ENCODE measurements around the gene RIMBP2. TPM values are rescaled to one million over a fixed set of nuclear protein-coding genes. Genes with fewer than 3 reads are reported as not detected.

The RIMBP2 gene
- total RNA-seq, 5 donors from 2014 or later (not counting 1 experiment from before 2014, with no cell fraction given), result 0.10 to 0.38 TPM; not detected in 3

DNA sequence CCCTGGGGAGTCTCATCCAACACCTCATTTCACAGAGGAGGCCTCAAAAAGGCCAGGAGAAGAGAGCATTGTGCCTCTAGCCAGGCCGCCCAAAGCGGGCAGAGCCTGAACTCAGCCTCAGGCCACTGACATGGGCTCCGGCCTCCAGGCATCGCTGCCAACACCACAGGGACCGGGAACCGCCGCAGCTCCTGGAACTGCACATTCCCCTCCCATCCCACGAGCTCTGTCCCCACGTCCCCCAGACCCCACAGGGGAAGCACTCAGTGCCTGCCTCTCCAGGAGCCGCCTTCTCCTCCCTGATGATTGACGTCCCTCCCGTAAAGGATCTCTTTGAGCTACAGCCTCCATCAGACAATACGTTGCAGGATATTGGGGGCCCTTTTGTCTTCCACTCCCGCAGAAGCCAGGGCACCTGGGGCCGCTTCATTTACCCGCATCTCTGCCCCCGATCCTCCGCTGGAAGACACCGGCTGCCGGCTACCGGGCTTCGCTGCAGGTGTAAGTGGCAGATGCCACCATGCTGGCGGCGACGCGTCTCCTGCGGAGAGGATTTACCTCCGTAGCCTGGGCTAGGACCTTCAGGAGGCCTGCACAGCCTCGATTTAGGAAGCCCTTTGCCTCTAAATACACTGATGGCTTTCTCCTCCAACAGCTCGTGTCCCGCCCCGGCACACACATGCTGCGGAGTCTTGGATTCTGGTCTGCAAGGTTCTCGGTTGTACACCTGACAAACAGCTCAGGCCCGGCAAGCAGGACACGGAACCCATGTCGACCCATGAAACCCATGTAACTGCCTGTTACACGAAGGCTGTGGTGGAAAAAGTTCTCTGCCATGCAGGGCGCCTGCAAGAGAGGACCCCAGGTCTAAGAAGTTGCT is 104.8 kb downstream of the RIMBP2 start:
- Mint-ChIP-seq H3K9me3 (no peaks in the 10 kb centered on the region), H3K27ac (no peak overlapping the region), H3K27me3 (peaks cover 0 to 4% of the 10 kb centered on the region in 2 donors), H3K4me3 (no peak overlapping the region), H3K36me3 (no peaks in the 10 kb centered on the region), H3K4me1 (no peaks in the 10 kb centered on the region)
- peaks cover 0 to 5% of the 10 kb centered on the region in 2 experiments for H3K27me3 ChIP-seq (replicated peaks in 1 of 2; ENCODE audit: control insufficient read depth in 2 of 2, extremely low read depth in 1 of 2, insufficient read depth in 2 of 2, low read length in 1 of 2)
- H3K4me1 ChIP-seq (ENCODE audit: control insufficient read depth in 1 of 2, extremely low read depth in 1 of 2, insufficient read depth in 2 of 2, low read length in 2 of 2), result no peaks in the 10 kb centered on the region
- WGBS (ENCODE audit: insufficient coverage), result 90% methylated on average over 35 of the region's 39 CpGs
- H3K9me3 ChIP-seq, result no peaks in the 10 kb centered on the region
- no peak for DNase-seq
- no peak overlapping the region for H3K27ac ChIP-seq (ENCODE audit: low read length)
- POLR2A ChIA-PET, result no interaction called here
- CTCF ChIA-PET, result no interaction called here
- ATAC-seq (replicated peaks in 1 of 4), result no peak
- H3K4me3 ChIP-seq (ENCODE audit: control insufficient read depth in 1 of 2, extremely low read depth in 1 of 2, low read length in 1 of 2), result no peak overlapping the region
- H3K36me3 ChIP-seq (ENCODE audit: control insufficient read depth in 2 of 2, extremely low read depth in 1 of 2, insufficient read depth in 1 of 2, low read length in 1 of 2), result no peaks in the 10 kb centered on the region

DNA sequence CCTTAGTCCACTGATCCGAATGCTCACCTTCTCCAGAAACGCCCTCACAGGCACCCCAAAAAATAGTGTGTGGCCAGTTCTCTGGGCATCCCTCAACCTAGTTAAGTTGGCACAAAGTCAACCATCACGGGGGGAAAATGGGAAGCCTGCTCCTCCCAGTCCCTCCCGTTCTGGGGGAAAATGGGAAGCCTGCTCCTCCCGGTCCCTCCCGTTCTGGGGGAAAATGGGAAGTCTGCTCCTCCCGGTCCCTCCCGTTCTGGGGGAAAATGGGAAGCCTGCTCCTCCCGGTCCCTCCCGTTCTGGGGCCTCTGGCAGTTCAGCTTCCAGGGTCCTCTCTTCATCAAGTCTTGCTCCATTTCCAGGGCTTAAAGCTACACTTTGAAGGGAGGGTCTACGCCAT is 106.1 kb downstream of the RIMBP2 start:
- Mint-ChIP-seq H3K36me3 (no peaks in the 10 kb centered on the region), H3K9me3 (no peaks in the 10 kb centered on the region), H3K4me3 (no peak overlapping the region), H3K27ac (no peak overlapping the region), H3K4me1 (no peaks in the 10 kb centered on the region), H3K27me3 (peaks cover 0 to 4% of the 10 kb centered on the region in 2 donors)
- ChIA-PET POLR2A (no interaction called here), CTCF (no interaction called here)
- Histone ChIP-seq H3K4me1 (ENCODE audit: control insufficient read depth in 1 of 2, extremely low read depth in 1 of 2, insufficient read depth in 2 of 2, low read length in 2 of 2) (no peaks in the 10 kb centered on the region), H3K27ac (ENCODE audit: low read length) (no peak overlapping the region), H3K36me3 (ENCODE audit: control insufficient read depth in 2 of 2, extremely low read depth in 1 of 2, insufficient read depth in 1 of 2, low read length in 1 of 2) (no peaks in the 10 kb centered on the region), H3K9me3 (no peaks in the 10 kb centered on the region), H3K27me3 (replicated peaks in 1 of 2; ENCODE audit: control insufficient read depth in 2 of 2, extremely low read depth in 1 of 2, insufficient read depth in 2 of 2, low read length in 1 of 2) (peaks cover 0 to 5% of the 10 kb centered on the region in 2 experiments), H3K4me3 (ENCODE audit: control insufficient read depth in 1 of 2, extremely low read depth in 1 of 2, low read length in 1 of 2) (no peak overlapping the region)
- DNase-seq (no peak), ATAC-seq (replicated peaks in 1 of 4) (no peak)
- 77% methylated on average over 4 of the region's 11 CpGs for WGBS (ENCODE audit: insufficient coverage)

DNA sequence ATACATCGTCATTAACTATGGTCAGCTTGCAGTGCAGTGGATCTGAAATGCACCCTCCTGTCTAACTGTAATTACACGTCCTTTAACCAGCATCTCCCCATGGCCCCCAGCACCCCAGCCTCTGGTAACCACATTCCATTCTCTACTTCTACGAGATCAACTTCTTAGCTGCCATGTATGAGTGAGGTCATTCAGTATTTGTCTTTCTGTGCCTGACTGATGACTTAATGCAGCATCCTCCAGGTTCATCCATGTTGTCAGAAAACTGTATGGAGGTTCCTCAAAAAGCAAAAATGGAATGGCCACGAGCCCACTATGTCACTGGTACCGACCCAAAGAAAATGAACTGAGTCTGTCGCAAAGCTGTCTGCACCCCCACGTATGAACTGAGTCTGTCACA is 107.3 kb downstream of the RIMBP2 start:
- H3K36me3 Mint-ChIP-seq, result no peaks in the 10 kb centered on the region
- CTCF ChIA-PET, result no interaction called here
- no peaks in the 10 kb centered on the region for H3K4me1 ChIP-seq (ENCODE audit: control insufficient read depth in 1 of 2, extremely low read depth in 1 of 2, insufficient read depth in 2 of 2, low read length in 2 of 2)
- H3K36me3 ChIP-seq (ENCODE audit: control insufficient read depth in 2 of 2, extremely low read depth in 1 of 2, insufficient read depth in 1 of 2, low read length in 1 of 2), result no peaks in the 10 kb centered on the region
- DNase-seq, result no peak
- no peak for ATAC-seq (replicated peaks in 1 of 4)
- POLR2A ChIA-PET, result no interaction called here
- H3K4me3 Mint-ChIP-seq, result no peak overlapping the region
- H3K9me3 Mint-ChIP-seq, result no peaks in the 10 kb centered on the region
- peaks cover 0 to 4% of the 10 kb centered on the region in 2 donors for H3K27me3 Mint-ChIP-seq
- no peak overlapping the region for H3K27ac ChIP-seq (ENCODE audit: low read length)
- WGBS (ENCODE audit: insufficient coverage), result 89% methylated on average over 4 of the region's 7 CpGs
- no peaks in the 10 kb centered on the region for H3K9me3 ChIP-seq
- peaks cover 0 to 5% of the 10 kb centered on the region in 2 experiments for H3K27me3 ChIP-seq (replicated peaks in 1 of 2; ENCODE audit: control insufficient read depth in 2 of 2, extremely low read depth in 1 of 2, insufficient read depth in 2 of 2, low read length in 1 of 2)
- H3K27ac Mint-ChIP-seq, result no peak overlapping the region
- H3K4me3 ChIP-seq (ENCODE audit: control insufficient read depth in 1 of 2, extremely low read depth in 1 of 2, low read length in 1 of 2), result no peak overlapping the region
- no peaks in the 10 kb centered on the region for H3K4me1 Mint-ChIP-seq

DNA sequence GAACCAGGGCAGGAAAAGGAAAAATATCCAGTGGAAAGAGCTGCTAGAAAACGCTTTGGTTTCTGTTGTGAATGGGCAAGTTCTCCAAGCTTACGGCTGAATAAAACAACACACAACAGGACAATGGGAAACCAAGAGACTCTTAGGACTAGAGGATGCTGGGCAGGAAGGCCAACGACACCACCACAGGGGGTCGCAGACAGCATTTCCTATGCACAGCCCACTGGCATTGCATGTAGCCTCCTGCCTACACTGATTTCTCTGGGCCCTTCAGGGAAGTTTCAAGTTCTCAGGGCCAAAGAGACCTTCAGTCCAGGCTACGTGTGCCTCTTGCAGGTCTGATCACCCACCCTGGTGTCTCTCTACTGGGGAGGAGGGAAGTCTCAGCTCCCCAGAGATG is 108.0 kb downstream of the RIMBP2 start:
- peaks cover 0 to 4% of the 10 kb centered on the region in 2 donors for H3K27me3 Mint-ChIP-seq
- no peak for ATAC-seq (replicated peaks in 1 of 4)

DNA sequence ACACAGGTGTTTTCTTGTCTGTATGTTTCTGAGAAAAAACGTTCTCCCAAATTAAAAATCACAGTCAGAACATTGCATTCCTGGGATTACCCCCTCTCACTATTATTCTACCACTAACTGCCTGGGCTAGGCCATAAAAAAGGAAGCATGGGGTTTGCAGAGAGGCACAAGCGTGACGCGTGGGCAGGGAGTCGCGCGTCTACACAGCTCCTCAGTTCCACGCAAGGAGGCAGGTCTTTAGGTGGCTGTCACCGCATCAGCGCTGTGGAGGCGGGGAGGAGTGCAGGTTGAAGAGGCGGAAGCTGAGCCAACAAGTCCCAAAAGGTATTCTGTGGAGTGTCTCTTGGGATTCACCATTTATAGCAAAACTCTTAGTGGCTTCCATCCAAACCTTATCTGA is 109.9 kb downstream of the RIMBP2 start:
- Histone ChIP-seq H3K36me3 (ENCODE audit: control insufficient read depth in 2 of 2, extremely low read depth in 1 of 2, insufficient read depth in 1 of 2, low read length in 1 of 2) (no peaks in the 10 kb centered on the region), H3K4me3 (ENCODE audit: control insufficient read depth in 1 of 2, extremely low read depth in 1 of 2, low read length in 1 of 2) (no peak overlapping the region), H3K4me1 (ENCODE audit: control insufficient read depth in 1 of 2, extremely low read depth in 1 of 2, insufficient read depth in 2 of 2, low read length in 2 of 2) (no peaks in the 10 kb centered on the region), H3K27me3 (replicated peaks in 1 of 2; ENCODE audit: control insufficient read depth in 2 of 2, extremely low read depth in 1 of 2, insufficient read depth in 2 of 2, low read length in 1 of 2) (peaks cover 0 to 5% of the 10 kb centered on the region in 2 experiments), H3K9me3 (no peaks in the 10 kb centered on the region), H3K27ac (ENCODE audit: low read length) (no peak overlapping the region)
- ATAC-seq (replicated peaks in 1 of 4), result no peak
- Mint-ChIP-seq H3K36me3 (no peaks in the 10 kb centered on the region), H3K27me3 (peaks cover 0 to 4% of the 10 kb centered on the region in 2 donors), H3K4me1 (no peaks in the 10 kb centered on the region), H3K4me3 (no peak overlapping the region), H3K9me3 (no peaks in the 10 kb centered on the region), H3K27ac (no peak overlapping the region)
- ChIA-PET CTCF (no interaction called here), POLR2A (no interaction called here)
- 96% methylated on average over 7 of the region's 12 CpGs for WGBS (ENCODE audit: insufficient coverage)
- DNase-seq, result no peak

More for the DNA sequence above, 108.0 kb downstream of the RIMBP2 start:
- H3K4me3 Mint-ChIP-seq, result no peak overlapping the region
- CTCF ChIA-PET, result no interaction called here
- no peak overlapping the region for H3K27ac Mint-ChIP-seq
- Histone ChIP-seq H3K9me3 (no peaks in the 10 kb centered on the region), H3K36me3 (ENCODE audit: control insufficient read depth in 2 of 2, extremely low read depth in 1 of 2, insufficient read depth in 1 of 2, low read length in 1 of 2) (no peaks in the 10 kb centered on the region), H3K27me3 (replicated peaks in 1 of 2; ENCODE audit: control insufficient read depth in 2 of 2, extremely low read depth in 1 of 2, insufficient read depth in 2 of 2, low read length in 1 of 2) (peaks cover 0 to 5% of the 10 kb centered on the region in 2 experiments), H3K27ac (ENCODE audit: low read length) (no peak overlapping the region), H3K4me3 (ENCODE audit: control insufficient read depth in 1 of 2, extremely low read depth in 1 of 2, low read length in 1 of 2) (no peak overlapping the region), H3K4me1 (ENCODE audit: control insufficient read depth in 1 of 2, extremely low read depth in 1 of 2, insufficient read depth in 2 of 2, low read length in 2 of 2) (no peaks in the 10 kb centered on the region)
- WGBS (ENCODE audit: insufficient coverage), result 59% methylated on average over 2 of the region's 5 CpGs
- H3K9me3 Mint-ChIP-seq, result no peaks in the 10 kb centered on the region
- no peak for DNase-seq
- POLR2A ChIA-PET, result no interaction called here
- no peaks in the 10 kb centered on the region for H3K36me3 Mint-ChIP-seq
- no peaks in the 10 kb centered on the region for H3K4me1 Mint-ChIP-seq

DNA sequence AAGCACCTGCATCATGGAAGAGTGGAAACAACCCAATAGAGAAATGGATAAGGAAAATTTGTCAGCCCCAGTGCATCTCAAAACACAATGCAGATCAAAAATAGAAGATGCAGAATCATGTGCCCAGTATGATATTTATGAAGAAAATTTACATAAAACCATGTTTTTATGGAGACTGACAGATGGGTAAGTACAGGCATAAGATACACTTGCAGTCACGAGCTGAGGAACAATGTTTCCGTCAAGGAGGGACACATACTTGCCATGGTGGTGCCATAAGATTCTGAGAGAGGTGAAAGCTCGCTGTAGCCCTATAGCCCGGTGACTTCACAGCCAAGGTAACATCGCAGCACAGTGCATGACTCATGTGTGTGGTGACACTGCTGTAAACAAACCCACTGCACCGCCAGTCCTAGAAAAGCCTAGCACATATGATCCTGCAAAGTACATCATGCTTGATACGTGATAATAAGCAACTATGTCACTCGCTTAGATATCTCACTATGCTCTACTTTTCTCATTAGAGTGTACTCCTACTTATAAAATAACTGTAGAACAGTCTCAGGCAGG is 112.6 kb downstream of the RIMBP2 start:
- no peak overlapping the region for H3K4me3 ChIP-seq (ENCODE audit: control insufficient read depth in 1 of 2, extremely low read depth in 1 of 2, low read length in 1 of 2)
- no peaks in the 10 kb centered on the region for H3K36me3 Mint-ChIP-seq
- H3K27me3 ChIP-seq (replicated peaks in 1 of 2; ENCODE audit: control insufficient read depth in 2 of 2, extremely low read depth in 1 of 2, insufficient read depth in 2 of 2, low read length in 1 of 2), result peaks cover 0 to 3% of the 10 kb centered on the region in 2 experiments
- H3K9me3 ChIP-seq, result no peaks in the 10 kb centered on the region
- DNase-seq (no peak), ATAC-seq (replicated peaks in 1 of 4) (no peak)
- POLR2A ChIA-PET, result no interaction called here
- no peak overlapping the region for H3K4me3 Mint-ChIP-seq
- no peaks in the 10 kb centered on the region for H3K4me1 ChIP-seq (ENCODE audit: control insufficient read depth in 1 of 2, extremely low read depth in 1 of 2, insufficient read depth in 2 of 2, low read length in 2 of 2)
- 81% methylated on average over 8 of the region's 8 CpGs for WGBS (ENCODE audit: insufficient coverage)
- no peak overlapping the region for H3K27ac Mint-ChIP-seq
- H3K36me3 ChIP-seq (ENCODE audit: control insufficient read depth in 2 of 2, extremely low read depth in 1 of 2, insufficient read depth in 1 of 2, low read length in 1 of 2), result no peaks in the 10 kb centered on the region
- H3K27me3 Mint-ChIP-seq, result peaks cover 0 to 8% of the 10 kb centered on the region in 2 donors
- no peaks in the 10 kb centered on the region for H3K4me1 Mint-ChIP-seq
- peaks cover 0 to 5% (median 3%) of the 10 kb centered on the region in 3 donors for H3K9me3 Mint-ChIP-seq
- CTCF ChIA-PET, result no interaction called here
- no peak overlapping the region for H3K27ac ChIP-seq (ENCODE audit: low read length)

All from T-cell (primary cell).